IMR-90 (cell line): Measurements from ENCODE around the gene IER3.

ENCODE experiments used
- CEBPB ChIP-seq: IDR thresholded peaks from 2 replicates; pipeline ENCODE4 v1.6.1; 2012; ENCODE audit warnings: low read depth, low read length, improper control_type of control experiment
- POLR2A ChIP-seq: IDR thresholded peaks from 2 replicates; pipeline ENCODE4 v1.6.1; 2012; ENCODE audit warnings: mild to moderate bottlenecking, low read depth, low read length
- TF ChIP-seq, protein P1 (sequence below): conservative IDR thresholded peaks from 2 replicates; pipeline ENCODE4 v1.5.1; 2012; ENCODE audit warnings: mild to moderate bottlenecking, low read depth, low read length, improper control_type of control experiment
- TF ChIP-seq, protein P2 (sequence below): fragments of 150-350 bp; IDR thresholded peaks from 2 replicates; pipeline ENCODE4 v1.6.1; 2017; ENCODE audit warnings: mild to moderate bottlenecking, antibody characterized with exemption, low read length, low read depth

DNA sequence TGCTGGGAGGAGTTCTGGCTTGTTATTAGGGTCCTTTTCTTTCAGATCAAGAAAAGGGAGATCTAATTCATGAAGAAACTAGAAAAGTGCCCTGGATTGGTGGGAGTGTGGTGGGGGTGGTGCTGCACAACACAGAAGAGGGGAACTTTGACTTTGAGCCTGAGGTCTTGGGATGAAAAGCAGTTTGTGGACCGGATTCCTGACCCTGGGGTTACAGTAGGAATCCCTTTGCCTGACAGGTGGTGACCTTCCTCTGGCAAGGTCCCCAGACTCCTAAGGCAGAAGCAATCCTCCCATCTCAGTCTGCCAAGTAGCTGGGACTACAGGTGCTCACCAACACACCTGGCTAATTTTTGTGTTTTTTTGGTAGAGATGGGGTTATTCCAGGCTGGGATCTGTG lies 45.3 kb upstream of the IER3 start:
- no peak for TF ChIP-seq POLR2A
- TF ChIP-seq, protein P1, sequence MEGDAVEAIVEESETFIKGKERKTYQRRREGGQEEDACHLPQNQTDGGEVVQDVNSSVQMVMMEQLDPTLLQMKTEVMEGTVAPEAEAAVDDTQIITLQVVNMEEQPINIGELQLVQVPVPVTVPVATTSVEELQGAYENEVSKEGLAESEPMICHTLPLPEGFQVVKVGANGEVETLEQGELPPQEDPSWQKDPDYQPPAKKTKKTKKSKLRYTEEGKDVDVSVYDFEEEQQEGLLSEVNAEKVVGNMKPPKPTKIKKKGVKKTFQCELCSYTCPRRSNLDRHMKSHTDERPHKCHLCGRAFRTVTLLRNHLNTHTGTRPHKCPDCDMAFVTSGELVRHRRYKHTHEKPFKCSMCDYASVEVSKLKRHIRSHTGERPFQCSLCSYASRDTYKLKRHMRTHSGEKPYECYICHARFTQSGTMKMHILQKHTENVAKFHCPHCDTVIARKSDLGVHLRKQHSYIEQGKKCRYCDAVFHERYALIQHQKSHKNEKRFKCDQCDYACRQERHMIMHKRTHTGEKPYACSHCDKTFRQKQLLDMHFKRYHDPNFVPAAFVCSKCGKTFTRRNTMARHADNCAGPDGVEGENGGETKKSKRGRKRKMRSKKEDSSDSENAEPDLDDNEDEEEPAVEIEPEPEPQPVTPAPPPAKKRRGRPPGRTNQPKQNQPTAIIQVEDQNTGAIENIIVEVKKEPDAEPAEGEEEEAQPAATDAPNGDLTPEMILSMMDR = no peak
- TF ChIP-seq, protein P2, sequence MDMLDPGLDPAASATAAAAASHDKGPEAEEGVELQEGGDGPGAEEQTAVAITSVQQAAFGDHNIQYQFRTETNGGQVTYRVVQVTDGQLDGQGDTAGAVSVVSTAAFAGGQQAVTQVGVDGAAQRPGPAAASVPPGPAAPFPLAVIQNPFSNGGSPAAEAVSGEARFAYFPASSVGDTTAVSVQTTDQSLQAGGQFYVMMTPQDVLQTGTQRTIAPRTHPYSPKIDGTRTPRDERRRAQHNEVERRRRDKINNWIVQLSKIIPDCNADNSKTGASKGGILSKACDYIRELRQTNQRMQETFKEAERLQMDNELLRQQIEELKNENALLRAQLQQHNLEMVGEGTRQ = no peak
- no peak for TF ChIP-seq CEBPB
